Chondrocyte (in vitro differentiated cells): ENCODE data around the gene OAF. TPM values are rescaled to one million over a fixed set of nuclear protein-coding genes. Genes with fewer than 3 reads are reported as not detected.

Source experiments
- DNase-seq: peaks from one replicate; pipeline ENCODE4 v3.0.0; 2021; ENCODE audit warnings: mixed read lengths, low spot score
- H3K27ac Mint-ChIP-seq: one replicate; pipeline ENCODE4 v1.8.0; 2021; ENCODE audit warnings: mild to moderate bottlenecking, moderate library complexity, mixed read lengths; ENCODE audit not compliant: unreplicated experiment
- H3K27me3 Mint-ChIP-seq: 2 replicates; pipeline ENCODE4 v1.8.0; 2021; ENCODE audit warnings: low read depth, mixed read lengths
- H3K36me3 Mint-ChIP-seq: 2 replicates; pipeline ENCODE4 v1.8.0; 2021; ENCODE audit warnings: low read depth, mixed read lengths
- H3K4me1 Mint-ChIP-seq: 2 replicates; pipeline ENCODE4 v1.8.0; 2021; ENCODE audit warnings: low read depth, mild to moderate bottlenecking, mixed read lengths
- H3K4me3 Mint-ChIP-seq: one replicate; pipeline ENCODE4 v1.8.0; 2021; ENCODE audit warnings: mild to moderate bottlenecking, moderate library complexity, mixed read lengths; ENCODE audit not compliant: unreplicated experiment
- H3K9me3 Mint-ChIP-seq: 2 replicates; pipeline ENCODE4 v1.8.0; 2021; ENCODE audit warnings: low read depth, mixed read lengths
- total RNA-seq: library from RNA; stranded (reverse); gene quantifications from 3 replicates; pipeline ENCODE4 v1.2.1, GENCODE V29; 2021
- TF ChIP-seq, protein P1 (sequence below): fragments of 200-600 bp; sonication (generic); IDR thresholded peaks from 2 replicates; pipeline ENCODE4 v1.5.0; 2021; ENCODE audit warnings: antibody characterized with exemption, mild to moderate bottlenecking, moderate library complexity

The OAF gene
- total RNA-seq, 1 donor from 2014 or later, result 5.7 TPM

- Mint-ChIP-seq H3K27ac (no peak overlapping the region), H3K27me3 (peaks cover 18% of the 10 kb centered on the region), H3K4me1 (peaks cover 11% of the 10 kb centered on the region), H3K36me3 (peaks cover 2% of the 10 kb centered on the region), H3K4me3 (no peak overlapping the region), H3K9me3 (no peaks in the 10 kb centered on the region)
- TF ChIP-seq, protein P1, sequence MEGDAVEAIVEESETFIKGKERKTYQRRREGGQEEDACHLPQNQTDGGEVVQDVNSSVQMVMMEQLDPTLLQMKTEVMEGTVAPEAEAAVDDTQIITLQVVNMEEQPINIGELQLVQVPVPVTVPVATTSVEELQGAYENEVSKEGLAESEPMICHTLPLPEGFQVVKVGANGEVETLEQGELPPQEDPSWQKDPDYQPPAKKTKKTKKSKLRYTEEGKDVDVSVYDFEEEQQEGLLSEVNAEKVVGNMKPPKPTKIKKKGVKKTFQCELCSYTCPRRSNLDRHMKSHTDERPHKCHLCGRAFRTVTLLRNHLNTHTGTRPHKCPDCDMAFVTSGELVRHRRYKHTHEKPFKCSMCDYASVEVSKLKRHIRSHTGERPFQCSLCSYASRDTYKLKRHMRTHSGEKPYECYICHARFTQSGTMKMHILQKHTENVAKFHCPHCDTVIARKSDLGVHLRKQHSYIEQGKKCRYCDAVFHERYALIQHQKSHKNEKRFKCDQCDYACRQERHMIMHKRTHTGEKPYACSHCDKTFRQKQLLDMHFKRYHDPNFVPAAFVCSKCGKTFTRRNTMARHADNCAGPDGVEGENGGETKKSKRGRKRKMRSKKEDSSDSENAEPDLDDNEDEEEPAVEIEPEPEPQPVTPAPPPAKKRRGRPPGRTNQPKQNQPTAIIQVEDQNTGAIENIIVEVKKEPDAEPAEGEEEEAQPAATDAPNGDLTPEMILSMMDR, result peak; percentile 95
- no peak for DNase-seq
Measured at GRCh38 chr11:120229451-120230424, 18.9 kb downstream of the OAF start.

GRCh38 chr11:120230433-120231071, 19.7 kb downstream of the OAF start:
- Mint-ChIP-seq H3K9me3 (no peaks in the 10 kb centered on the region), H3K27me3 (peaks cover 19% of the 10 kb centered on the region), H3K4me3 (no peak overlapping the region), H3K4me1 (peaks cover 3% of the 10 kb centered on the region), H3K27ac (no peak overlapping the region), H3K36me3 (peaks cover 2% of the 10 kb centered on the region)
- DNase-seq, result no peak
- TF ChIP-seq, protein P1, result no peak

GRCh38 chr11:120231963-120232362, 21.1 kb downstream of the OAF start:
- no peaks in the 10 kb centered on the region for H3K36me3 Mint-ChIP-seq
- H3K27ac Mint-ChIP-seq, result no peak overlapping the region
- TF ChIP-seq, protein P1, result no peak
- no peaks in the 10 kb centered on the region for H3K4me1 Mint-ChIP-seq
- DNase-seq, result no peak
- H3K9me3 Mint-ChIP-seq, result no peaks in the 10 kb centered on the region
- peaks cover 24% of the 10 kb centered on the region for H3K27me3 Mint-ChIP-seq
- no peak overlapping the region for H3K4me3 Mint-ChIP-seq

DNA sequence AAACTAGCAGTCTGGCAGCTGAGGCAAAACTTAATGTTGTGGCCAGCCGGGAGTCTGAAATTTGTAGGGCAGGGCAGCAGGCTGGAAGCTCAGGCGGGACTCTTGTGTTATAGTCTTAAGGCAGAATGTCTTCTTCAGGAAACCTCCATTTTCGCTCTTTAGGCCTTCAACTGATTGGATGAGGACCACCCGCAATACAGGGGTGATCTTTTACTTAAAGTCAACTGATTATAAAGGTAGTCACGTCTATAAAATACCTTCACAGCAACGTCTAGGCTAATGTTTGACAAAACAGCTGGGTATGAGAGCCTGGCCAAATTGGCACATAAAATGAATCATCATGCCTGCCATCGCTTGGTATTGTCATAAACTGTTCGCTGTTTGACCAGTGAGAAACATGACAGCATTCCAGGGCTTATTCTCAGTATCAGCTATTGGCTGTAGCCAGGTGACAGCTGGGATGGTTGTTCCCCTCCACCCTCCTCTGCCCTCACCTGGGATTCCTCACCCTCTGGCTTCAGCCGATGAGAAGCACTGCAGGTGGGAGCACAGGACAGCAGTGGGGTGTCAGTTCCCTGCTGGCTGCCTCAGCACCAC, 22.5 kb downstream of the OAF start:
- DNase-seq, result no peak
- H3K27me3 Mint-ChIP-seq, result peaks cover 37% of the 10 kb centered on the region

More for the DNA sequence above, 22.5 kb downstream of the OAF start:
- Mint-ChIP-seq H3K4me1 (no peaks in the 10 kb centered on the region), H3K4me3 (no peak overlapping the region), H3K36me3 (no peaks in the 10 kb centered on the region), H3K9me3 (no peaks in the 10 kb centered on the region), H3K27ac (no peak overlapping the region)
- TF ChIP-seq, protein P1, result no peak
